K562 (cell line): ENCODE data around the gene CASTOR1. TPM values are rescaled to one million over a fixed set of nuclear protein-coding genes. Genes with fewer than 3 reads are reported as not detected.

Experiments
- ATAC-seq: fragments of 200-7000 bp; cut with Tn5 transposase; 3 replicates; pipeline ENCODE4 v1.9.1; 2020; ENCODE audit warnings: moderate library complexity
- BruUV-seq: library from RNA; stranded (reverse); fragments of 400-500 nt; replicated peaks from 2 replicates; lab custom pipeline; 2021; lab: Mats Ljungman, UMichigan
- CTCF ChIA-PET: fragments of 300-600 bp; formaldehyde crosslinking; extraction: SDS; loops from one replicate; lab custom pipeline; 2021; ENCODE audit warnings: low intra/inter-chr PET ratio; lab: Yijun Ruan, JAX
- POLR2A ChIA-PET: fragments of 300-600, 350-650 bp; sonication (Branson Sonifier 250); formaldehyde crosslinking; extraction: SDS; loops from one replicate; lab custom pipeline; 2021; ENCODE audit warnings: antibody characterized with exemption, inconsistent platforms; lab: Yijun Ruan, JAX
- DNase-seq, 4 experiments: peaks; one replicate each; pipeline versions ENCODE4 v3.0.0 to v3.0.0-alpha.2; 2011 to 2018; ENCODE audit warnings: low spot score in 3 of 4, mixed read lengths in 3 of 4; ENCODE audit errors: extremely low read depth in 1 of 4
- FAIRE-seq: peaks from 2 replicates; lab custom pipeline; 2011; peaks lifted over from hg19 to GRCh38; lab: Jason Lieb, UNC
- H2AFZ ChIP-seq: 2 replicates; pipeline ENCODE4 v1.6.0; 2011; ENCODE audit warnings: low read depth, low read length, control low read depth, inconsistent platforms
- H3K27ac ChIP-seq: fragments of 200-600 bp; 3 replicates; pipeline ENCODE4 v1.8.0; 2011; ENCODE audit warnings: low read depth, mild to moderate bottlenecking, control low read depth, inconsistent platforms, low read length, moderate library complexity, mixed read lengths; ENCODE audit errors: extremely low read depth
- H3K27me3 ChIP-seq, 2 experiments: fragments of 300-600 bp in 1 of 2; 2 replicates in 1 of 2; 3 replicates in 1 of 2; pipeline versions ENCODE4 v1.6.0 to v1.8.0; 2011; ENCODE audit warnings: inconsistent platforms in 2 of 2, low read length in 2 of 2, mild to moderate bottlenecking in 1 of 2, mixed read lengths in 1 of 2, moderate library complexity in 1 of 2; ENCODE audit not compliant: control insufficient read depth in 2 of 2, insufficient read depth in 2 of 2
- H3K36me3 ChIP-seq: fragments of 300-600 bp; 3 replicates; pipeline ENCODE4 v1.8.0; 2011; ENCODE audit warnings: mild to moderate bottlenecking, low read length, inconsistent platforms; ENCODE audit not compliant: control insufficient read depth, insufficient read depth
- H3K4me1 ChIP-seq, 2 experiments: fragments of 200-600 bp in 1 of 2; replicated peaks in 1 of 2; 2 replicates in 1 of 2; 3 replicates in 1 of 2; pipeline versions ENCODE4 v1.5.1 to v1.8.0; 2011; ENCODE audit warnings: inconsistent platforms in 2 of 2, low read length in 2 of 2, mild to moderate bottlenecking in 1 of 2, mixed read lengths in 1 of 2, moderate library complexity in 1 of 2; ENCODE audit not compliant: control insufficient read depth in 2 of 2, insufficient read depth in 2 of 2
- H3K4me2 ChIP-seq: 2 replicates; pipeline ENCODE4 v1.6.1; 2011; ENCODE audit warnings: low read length, control low read depth, inconsistent platforms, mixed read lengths; ENCODE audit not compliant: insufficient read depth
- H3K4me3 ChIP-seq: fragments of 200-600 bp; sonication (generic), shearing (Covaris generic); 2 replicates; pipeline ENCODE4 v1.5.1; 2016; ENCODE audit warnings: control low read depth, inconsistent platforms
- H3K79me2 ChIP-seq: fragments of 200-600 bp; 3 replicates; pipeline ENCODE4 v1.8.0; 2011; ENCODE audit warnings: low read length, inconsistent platforms; ENCODE audit not compliant: control insufficient read depth, insufficient read depth
- H3K9ac ChIP-seq, 2 experiments: 2 replicates each; pipeline versions ENCODE4 v1.6.0 to v1.6.1; 2011; ENCODE audit warnings: low read depth in 2 of 2, low read length in 2 of 2, control low read depth in 1 of 2, inconsistent platforms in 1 of 2, mild to moderate bottlenecking in 1 of 2, mixed read lengths in 1 of 2; ENCODE audit not compliant: insufficient read depth in 1 of 2
- H3K9me1 ChIP-seq: one replicate; pipeline ENCODE4 v1.6.0; 2011; ENCODE audit warnings: inconsistent platforms, mild to moderate bottlenecking, low read length, moderate library complexity; ENCODE audit not compliant: control insufficient read depth, insufficient read depth
- H3K9me3 ChIP-seq: replicated peaks from 2 replicates; pipeline ENCODE4 v1.5.1; 2011; ENCODE audit warnings: low read depth, low read length, inconsistent platforms; ENCODE audit not compliant: control insufficient read depth, insufficient read depth
- H4K20me1 ChIP-seq: replicated peaks from 2 replicates; pipeline ENCODE4 v1.6.1; 2011; ENCODE audit warnings: low read length, inconsistent platforms, mixed read lengths; ENCODE audit not compliant: control insufficient read depth, insufficient read depth
- BRF2 ChIP-seq: IDR thresholded peaks from 3 replicates; pipeline ENCODE4 v1.6.1; 2011; ENCODE audit warnings: borderline replicate concordance, mild to moderate bottlenecking; ENCODE audit not compliant: insufficient read length, insufficient read depth
- CREB5 ChIP-seq: fragments of 250-450 bp; sonication (Bioruptor Pico); IDR thresholded peaks from 2 replicates; pipeline ENCODE4 v1.5.0; 2020; ENCODE audit warnings: mild to moderate bottlenecking
- DDX20 ChIP-seq: fragments of 450-650 bp; IDR thresholded peaks from 2 replicates; pipeline ENCODE4 v1.6.1; 2016; ENCODE audit warnings: missing genetic modification characterization, low read depth, mild to moderate bottlenecking, missing compliant biosample characterization, moderate library complexity
- DPF2 ChIP-seq: fragments of 450-650 bp; IDR thresholded peaks from 2 replicates; pipeline ENCODE4 v1.6.1; 2016
- E2F6 ChIP-seq, 2 experiments: IDR thresholded peaks; 2 replicates each; pipeline ENCODE4 v1.6.1; 2011; ENCODE audit warnings: borderline replicate concordance in 1 of 2, control low read depth in 1 of 2, low read depth in 1 of 2, low read length in 1 of 2, mild to moderate bottlenecking in 1 of 2, mixed read lengths in 1 of 2, moderate library complexity in 1 of 2; ENCODE audit not compliant: insufficient read depth in 1 of 2, insufficient read length in 1 of 2, poor library complexity in 1 of 2, severe bottlenecking in 1 of 2; ENCODE audit errors: extremely low read depth in 1 of 2
- HMG20B ChIP-seq: fragments of 250-450 bp; sonication (Bioruptor Pico); IDR thresholded peaks from 2 replicates; pipeline ENCODE4 v1.5.0; 2021; ENCODE audit warnings: mild to moderate bottlenecking
- KLF6 ChIP-seq: fragments of 250-450 bp; sonication (Bioruptor Pico); IDR thresholded peaks from 2 replicates; pipeline ENCODE4 v1.4.0; 2020; ENCODE audit warnings: mild to moderate bottlenecking, moderate library complexity, borderline replicate concordance
- POLR2AphosphoS5 ChIP-seq: IDR thresholded peaks from 2 replicates; pipeline ENCODE4 v1.6.1; 2011; ENCODE audit warnings: mild to moderate bottlenecking, low read depth, low read length, moderate library complexity; ENCODE audit not compliant: control insufficient read depth, insufficient read depth
- PRPF4 ChIP-seq: fragments of 200-400 bp; formaldehyde crosslinking; IDR thresholded peaks from one replicate; pipeline ENCODE4 v1.6.1; 2017; ENCODE audit warnings: low read length, low read depth, mild to moderate bottlenecking; ENCODE audit not compliant: insufficient read depth, poor library complexity, severe bottlenecking
- YBX1 ChIP-seq: fragments of 450-650 bp; IDR thresholded peaks from 2 replicates; pipeline ENCODE4 v1.7.1; 2016; ENCODE audit warnings: mild to moderate bottlenecking
- ZKSCAN8 ChIP-seq: fragments of 200-800 bp; sonication (Bioruptor generic); IDR thresholded peaks from 2 replicates; pipeline ENCODE4 v1.6.1; 2016; ENCODE audit warnings: missing genetic modification characterization, missing compliant biosample characterization
- ZNF140 ChIP-seq: fragments of 250-450 bp; sonication (Bioruptor Pico); IDR thresholded peaks from 2 replicates; pipeline ENCODE4 v1.8.0; 2021; ENCODE audit warnings: moderate library complexity, mild to moderate bottlenecking, inconsistent platforms
- WGBS: fragments of 100-300 bp; shearing (Covaris generic); methylation state at CpG from one replicate; pipeline ENCODE4 v1.1.6; 2016; ENCODE audit warnings: low coverage, mixed read lengths; ENCODE audit not compliant: insufficient coverage; ENCODE audit errors: missing lambda C conversion rate; 5-methylcytosine and 5-hydroxymethylcytosine counted together
- in situ Hi-C: fragments of 300-500 bp; cut with MboI; formaldehyde crosslinking; loops from 4 replicates; pipeline ENCODE4 v1.15.0; 2018; ENCODE audit warnings: inconsistent platforms, mixed read lengths
- intact Hi-C: fragments of 100-400 bp; cut with micrococcal nuclease; formaldehyde crosslinking; loops from 2 replicates; pipeline ENCODE4 v1.14.2; 2022
- polyA plus RNA-seq, 8 experiments: library from polyadenylated mRNA; depleted of rRNA in 4 of 8; stranded (reverse) in 5 of 8; unstranded in 3 of 8; fragments of >200 nt; fragmentation: Nextera tagmentation in 2 of 8; fragmentation: Illumina TruSeq in 1 of 8; extraction: Ambion mirVana in 2 of 8; extraction: Trizol in 1 of 8; gene quantifications; 2 replicates each; pipeline versions ENCODE4 v1.2.1 to v1.2.3, GENCODE V29; 2011 to 2014; ENCODE audit warnings: inconsistent platforms in 1 of 8, missing spikeins in 1 of 8
- total RNA-seq, 7 experiments: library from RNA; depleted of rRNA in 6 of 7; stranded (reverse); fragments of >200 nt in 6 of 7; fragmentation: Illumina TruSeq in 2 of 7; extraction: Trizol in 2 of 7; gene quantifications; 2 replicates each; pipeline versions ENCODE4 v1.2.1 to v1.2.3, GENCODE V29; 2011 to 2021; ENCODE audit warnings: low replicate concordance in 1 of 7

The CASTOR1 gene
- total and polyA plus RNA-seq, 9 of the 15 experiments (the other 6 are each of a cell fraction or from before 2014, with no cell fraction given), result 0.35 to 2.6 (median 1.1) TPM

- H2AFZ ChIP-seq, result no peak overlapping the region
- intact Hi-C loops (no loop called here), in situ Hi-C loops (no loop called here)
- no peak overlapping the region; a peak in 1 of 4 replicates for H3K9ac ChIP-seq
- DNase-seq (no peak), FAIRE-seq (no peak)
- peaks cover 1% of the 10 kb centered on the region for H3K79me2 ChIP-seq
- no peaks in the 10 kb centered on the region for H3K9me1 ChIP-seq
- WGBS, result 66% methylated on average over 6 of the region's 8 CpGs
- H3K4me3 ChIP-seq, result no peak overlapping the region
- H3K4me2 ChIP-seq, result no peak overlapping the region
- peaks cover 4% of the 10 kb centered on the region; the same call in 1 of the 2 replicates for H4K20me1 ChIP-seq
- peaks cover 10 to 41% of the 10 kb centered on the region in 2 experiments for H3K4me1 ChIP-seq
- BruUV-seq, result no TSS peak
- CTCF ChIA-PET, result no interaction called here
- no peak overlapping the region for H3K27ac ChIP-seq
- H3K9me3 ChIP-seq, result no peaks in the 10 kb centered on the region
- H3K36me3 ChIP-seq, result no peaks in the 10 kb centered on the region
- TF ChIP-seq CREB5, result no peak
- TF ChIP-seq BRF2, result no peak
- TF ChIP-seq KLF6 (CRISPR knock-in tag), result no peak
- TF ChIP-seq PRPF4, result no peak
- TF ChIP-seq HMG20B (CRISPR knock-in tag), result no peak
- no peak for TF ChIP-seq E2F6 (IDR thresholded peaks at IDR 0.05; ENCODE audit: borderline replicate concordance in 1 of 2, extremely low read depth in 1 of 2, insufficient read depth in 1 of 2, insufficient read length in 1 of 2, low read depth in 1 of 2, low read length in 1 of 2, poor library complexity in 1 of 2, severe bottlenecking in 1 of 2)
- no peak for TF ChIP-seq POLR2AphosphoS5
- no peak for TF ChIP-seq ZNF140 (CRISPR knock-in tag)
- no peak for TF ChIP-seq YBX1
- no peak for TF ChIP-seq DDX20 (tag)
- no peak for TF ChIP-seq DPF2
- TF ChIP-seq ZKSCAN8 (CRISPR knock-in tag), result no peak
- TF ChIP-seq, all 486 proteins: peak for 0
- no peak for ATAC-seq
- H3K27me3 ChIP-seq, result no peaks in the 10 kb centered on the region
- POLR2A ChIA-PET, result interaction anchor here (0.6 to 1.6 kb wide), 3 partner anchors 15 to 17 kb away, joined by 3 to 4 read pairs (median 4); no protein-coding TSS in a partner anchor
Measured at GRCh38 chr22:30310881-30311771, 21.8 kb upstream of the CASTOR1 start.
